HG03565 (cell line): ENCODE results near the gene PLD1.
A peak's percentile ranks its signal among the peaks of the same experiment; 100 is the strongest.
"Not testable (repeated sequence)": the region's sequence is repeated elsewhere in the genome, so short reads cannot be mapped to it uniquely, and the experiment has no call there.

Source experiments
- ATAC-seq: cut with Tn5 transposase; IDR thresholded peaks from one replicate; pipeline ENCODE4 v1.9.1; 2021; ENCODE audit warnings: mild to moderate bottlenecking, moderate library complexity; ENCODE audit not compliant: unreplicated experiment

PLD1 gene

GRCh38 chr3:171815973-171816595 is 5.8 kb upstream of the PLD1 start:
- ATAC-seq, result no peak

DNA sequence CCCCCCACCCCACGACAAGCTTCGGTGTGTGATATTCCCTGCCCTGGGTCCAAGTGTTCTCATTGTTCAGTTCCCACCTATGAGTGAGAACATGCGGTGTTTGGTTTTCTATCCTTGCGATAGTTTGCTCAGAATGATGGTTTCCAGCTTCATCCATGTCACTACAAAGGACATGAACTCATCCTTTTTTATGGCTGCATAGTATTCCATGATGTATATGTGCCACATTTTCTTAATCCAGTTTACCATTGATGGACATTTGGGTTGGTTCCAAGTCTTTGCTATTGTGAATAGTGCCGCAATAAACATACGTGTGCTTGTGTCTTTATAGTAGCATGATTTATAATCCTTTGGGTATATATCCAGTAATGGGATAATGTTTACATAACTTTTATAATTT is 4.4 kb upstream of the PLD1 start:
- not testable (repeated sequence) for ATAC-seq

DNA sequence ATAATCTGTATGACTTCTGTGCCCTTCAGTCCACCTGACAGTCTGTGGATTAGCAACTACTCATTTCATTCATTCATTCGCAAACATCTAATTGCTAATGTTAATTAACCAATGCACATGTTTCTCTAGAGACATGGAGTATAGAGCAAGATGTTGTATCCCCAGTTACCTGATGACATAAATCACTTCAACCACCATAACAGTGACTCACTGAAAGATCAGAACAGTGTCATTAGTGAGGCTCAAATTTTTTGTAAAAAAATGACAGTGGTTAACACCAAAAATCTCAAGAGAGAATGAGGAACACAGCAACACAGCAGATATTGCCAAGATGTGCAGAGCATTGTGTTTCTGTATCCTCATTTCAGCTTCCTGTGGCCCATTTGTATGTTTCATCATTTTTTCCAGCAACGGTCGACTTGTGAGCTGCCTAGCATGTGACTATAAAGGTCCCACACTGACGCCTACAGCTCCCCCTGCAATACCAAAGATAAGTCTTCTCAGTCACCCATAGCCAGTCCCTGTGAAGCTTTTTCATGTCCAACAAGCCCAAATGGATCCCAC is 3.7 kb upstream of the PLD1 start:
- peak; percentile 42 for ATAC-seq

GRCh38 chr3:171813278-171813896 is 3.1 kb upstream of the PLD1 start:
- ATAC-seq, result no peak

DNA sequence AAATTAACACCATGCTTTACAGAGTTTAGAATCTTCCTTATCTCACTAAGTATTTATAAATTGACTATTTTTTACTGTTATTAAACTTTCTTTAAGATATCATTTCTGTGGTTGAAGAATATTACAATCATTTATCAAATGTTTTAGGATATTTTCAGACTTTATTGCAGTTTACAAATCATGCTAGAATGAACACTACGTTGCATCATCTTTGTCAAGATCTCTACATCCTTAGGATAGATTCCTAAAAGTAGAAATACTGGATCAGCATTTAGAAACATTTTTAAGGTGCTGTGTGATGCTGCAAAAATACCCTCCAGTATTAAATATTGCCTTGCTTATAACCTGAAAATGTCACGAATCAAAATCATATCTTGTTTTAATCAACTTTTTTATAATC is 2.5 kb upstream of the PLD1 start:
- ATAC-seq, result no peak

- ATAC-seq, result no peak
Measured at GRCh38 chr3:171811913-171812335, 1.6 kb upstream of the PLD1 start.

DNA sequence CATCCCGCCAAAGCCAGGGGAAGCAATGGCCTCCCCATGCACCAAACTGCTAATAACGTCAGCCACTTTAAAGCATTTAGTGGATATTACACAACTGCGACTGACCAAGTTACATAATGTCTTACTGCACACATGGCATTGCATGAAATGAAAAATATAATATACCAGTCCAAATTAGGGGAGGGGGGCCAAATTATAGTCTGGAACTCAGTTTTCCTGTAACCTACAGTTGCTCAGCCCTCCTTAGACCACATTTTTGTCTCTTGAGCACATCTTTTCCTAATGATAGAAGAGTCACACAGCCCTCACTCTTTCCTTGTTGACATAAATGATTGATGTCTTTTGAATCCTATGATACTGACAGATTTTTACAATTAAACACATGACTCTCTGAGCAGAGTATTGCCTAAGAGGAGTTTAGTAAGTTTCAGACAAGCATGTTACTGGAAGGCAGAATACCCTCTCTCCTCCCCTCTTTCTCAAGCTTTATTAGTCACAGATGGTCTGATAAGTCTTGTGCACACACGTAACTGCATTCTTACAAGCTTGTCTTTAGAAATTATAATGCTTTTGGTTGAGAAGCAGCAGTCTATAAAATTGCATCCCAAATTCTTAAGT is 1.1 kb upstream of the PLD1 start:
- no peak for ATAC-seq

GRCh38 chr3:171810629-171811294 is 479 bp upstream of the PLD1 start:
- ATAC-seq, result no peak

- peak; percentile 21 for ATAC-seq
Measured at GRCh38 chr3:171809611-171809860, 747 bp downstream of the PLD1 start.

GRCh38 chr3:171807806-171808205 is 2.5 kb downstream of the PLD1 start:
- ATAC-seq, result no peak

DNA sequence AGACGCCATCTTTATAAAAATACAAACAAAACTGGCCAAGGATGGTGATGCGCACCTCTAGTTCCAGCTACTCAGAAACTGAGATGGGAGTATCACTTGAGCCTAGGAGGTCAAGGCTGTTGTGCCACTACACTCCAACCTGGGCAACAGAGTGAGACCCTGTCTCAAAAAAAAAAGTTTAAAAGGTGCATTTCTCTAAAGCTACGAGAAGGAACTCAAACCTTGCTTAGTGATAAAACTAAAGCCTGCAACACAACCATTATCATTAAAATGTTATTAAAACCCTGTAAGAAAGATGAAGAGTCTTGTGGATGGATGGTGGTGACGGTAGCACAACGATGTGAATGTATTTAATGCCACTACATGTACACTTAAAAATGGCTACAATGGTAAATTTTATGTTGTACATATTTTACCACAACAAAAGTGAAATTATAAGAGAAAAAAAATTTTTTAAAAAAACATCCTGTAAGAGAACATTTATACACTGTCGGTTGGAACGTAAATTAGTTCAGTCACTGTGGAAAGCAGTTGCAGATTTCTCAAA is 3.1 kb downstream of the PLD1 start:
- ATAC-seq, result no peak

DNA sequence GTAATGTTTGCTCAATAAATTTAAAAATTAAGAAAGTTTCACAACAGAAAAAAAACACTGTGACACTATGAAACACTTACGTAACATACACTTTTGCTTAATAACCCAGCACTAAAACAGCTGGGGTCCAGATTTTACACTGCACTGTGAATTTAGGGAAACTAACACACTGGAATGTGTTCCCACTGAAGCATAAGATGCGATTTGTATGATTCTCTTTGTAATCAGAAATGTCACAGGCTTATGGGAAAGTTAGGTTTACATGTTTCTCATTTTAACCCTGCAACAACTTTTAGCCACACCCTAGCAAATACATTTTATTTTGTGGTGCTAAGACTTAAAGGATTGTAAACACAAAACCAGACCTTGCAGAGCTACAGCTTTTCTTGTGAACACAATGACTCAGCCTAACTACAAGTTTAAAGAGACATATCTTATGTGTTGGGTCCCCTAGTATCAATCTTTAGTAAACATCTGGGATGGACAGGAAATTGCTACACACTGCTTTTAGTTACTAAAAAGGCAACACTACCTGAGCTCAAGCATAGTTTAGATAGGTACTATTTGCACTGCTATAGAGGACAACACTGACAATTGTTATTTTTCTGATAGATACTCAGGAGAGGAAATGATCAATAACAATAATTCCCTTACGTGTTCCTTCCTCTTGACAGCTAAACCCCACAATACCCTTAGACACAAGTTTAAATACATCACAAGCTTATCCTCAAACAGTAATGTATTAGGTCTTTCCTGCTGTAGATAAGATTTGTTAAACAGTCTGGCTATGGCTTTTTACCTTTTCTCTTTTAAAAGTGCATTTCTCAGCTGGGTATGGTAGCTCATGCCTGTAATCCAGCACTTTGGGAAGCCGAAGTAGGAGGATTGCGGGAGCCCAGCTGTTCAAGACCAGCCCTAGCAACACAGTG is 3.8 kb downstream of the PLD1 start:
- ATAC-seq, result no peak

DNA sequence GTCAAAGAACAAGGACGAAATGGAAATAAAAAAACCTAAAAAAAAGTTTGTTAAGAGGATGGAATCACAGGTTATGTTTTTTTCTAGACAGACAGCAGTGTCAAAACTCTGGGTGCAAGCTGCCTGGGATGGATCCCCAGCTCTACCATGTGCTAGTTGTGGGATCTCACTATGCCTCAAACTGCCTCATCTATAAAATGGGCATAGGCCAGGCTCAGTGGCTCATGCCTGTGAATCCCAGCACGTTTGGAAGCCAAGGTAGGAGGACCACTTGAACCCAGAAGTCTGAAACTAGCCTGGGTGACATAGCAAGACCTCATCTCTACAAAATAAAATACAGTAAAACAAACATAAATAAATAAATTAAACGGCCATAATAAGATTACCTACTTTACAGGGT is 4.6 kb downstream of the PLD1 start:
- no peak for ATAC-seq

DNA sequence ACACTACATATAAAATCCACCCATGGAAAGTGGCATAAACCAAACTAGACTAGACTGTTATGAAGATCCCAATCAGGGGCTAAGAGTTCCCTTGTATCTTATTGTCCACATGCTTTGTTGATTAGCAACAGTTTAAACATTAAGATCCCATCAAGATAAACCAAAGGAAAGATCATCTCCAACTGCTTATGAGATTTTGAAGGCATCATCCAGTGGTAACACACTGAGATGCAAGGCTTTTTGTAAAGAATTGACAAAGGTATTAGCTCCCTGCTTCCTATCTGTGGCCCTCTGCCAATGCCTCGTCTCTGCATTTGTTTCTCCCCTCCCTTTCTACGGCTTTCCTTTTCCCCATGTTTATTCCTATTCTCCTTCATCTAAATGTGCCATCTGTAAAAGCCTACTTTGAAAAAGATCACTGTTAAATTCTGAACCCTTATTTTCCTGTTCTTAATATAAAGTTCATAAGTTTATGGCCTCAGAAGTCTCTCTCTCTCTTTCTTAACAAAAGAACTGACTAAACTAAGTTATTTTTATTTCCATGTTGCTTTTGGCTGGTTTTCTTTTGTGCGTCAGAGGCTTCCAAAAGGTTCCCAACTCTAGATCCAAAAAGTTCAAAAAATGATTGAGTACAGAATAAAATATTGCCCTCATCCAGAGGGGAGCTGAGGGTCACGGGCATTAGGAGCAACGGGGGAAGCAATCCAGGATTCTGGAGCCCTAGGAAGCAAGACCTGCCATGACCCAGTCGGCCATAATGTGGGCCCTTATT is 5.5 kb downstream of the PLD1 start:
- no peak for ATAC-seq

DNA sequence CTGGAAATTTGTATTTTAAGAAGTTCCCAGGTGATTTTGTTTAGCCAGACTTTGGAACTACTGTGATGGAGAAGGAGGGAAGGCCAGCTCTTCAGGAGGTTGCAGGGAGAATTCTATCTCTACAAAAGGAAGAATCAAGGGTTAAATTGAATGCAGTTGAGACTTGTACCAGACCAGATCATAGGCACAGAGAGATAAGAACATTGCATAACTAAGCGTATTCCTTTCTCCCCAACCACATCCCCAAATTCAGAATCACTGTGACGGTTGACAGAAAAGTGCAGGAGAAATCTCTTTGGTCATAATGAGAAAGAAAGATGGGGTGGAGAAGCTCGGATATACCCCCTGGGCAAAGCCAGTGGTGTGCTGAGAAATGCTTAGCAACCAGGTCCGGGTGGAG is 7.2 kb downstream of the PLD1 start:
- ATAC-seq, result no peak

- no peak for ATAC-seq
Measured at GRCh38 chr3:171802590-171802956, 7.7 kb downstream of the PLD1 start.

DNA sequence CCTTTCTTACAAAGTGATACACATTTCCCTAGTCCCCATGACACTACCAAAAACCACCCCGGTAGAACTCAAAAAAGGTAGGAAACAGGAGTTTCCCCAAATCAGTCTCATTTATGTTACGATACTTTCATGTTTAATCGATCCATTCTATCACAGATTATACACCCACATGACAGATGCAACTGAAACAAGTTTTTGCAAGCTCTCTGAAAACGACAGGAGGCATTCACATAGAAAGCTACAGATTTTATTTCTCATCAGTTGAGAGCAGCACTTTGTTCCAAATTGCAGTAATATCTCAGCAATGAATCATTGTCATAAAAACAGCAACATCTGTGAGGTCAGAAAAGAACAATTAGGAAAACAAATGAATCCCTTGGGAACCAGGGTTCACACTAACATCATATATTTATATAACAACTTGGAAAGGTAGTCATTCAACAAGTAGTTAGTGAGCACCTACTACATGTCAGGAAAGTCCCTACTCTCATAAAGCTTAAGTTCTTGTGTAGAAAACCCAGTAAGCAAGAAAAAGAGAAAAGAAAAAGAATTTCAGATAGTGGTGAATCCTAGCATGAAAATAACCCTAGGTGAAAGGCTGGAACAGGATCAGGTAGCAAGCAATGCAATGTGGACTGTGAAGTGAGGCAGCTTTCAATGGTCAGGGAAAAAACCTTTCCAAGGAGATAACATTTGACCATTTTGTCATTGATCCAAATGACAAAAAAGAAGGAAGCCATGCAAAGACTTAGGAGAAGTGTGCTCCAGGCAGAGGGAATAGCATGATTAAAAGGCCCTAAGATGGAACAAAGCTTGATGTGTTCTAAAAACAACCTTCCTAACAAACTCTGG is 8.3 kb downstream of the PLD1 start:
- no peak for ATAC-seq

DNA sequence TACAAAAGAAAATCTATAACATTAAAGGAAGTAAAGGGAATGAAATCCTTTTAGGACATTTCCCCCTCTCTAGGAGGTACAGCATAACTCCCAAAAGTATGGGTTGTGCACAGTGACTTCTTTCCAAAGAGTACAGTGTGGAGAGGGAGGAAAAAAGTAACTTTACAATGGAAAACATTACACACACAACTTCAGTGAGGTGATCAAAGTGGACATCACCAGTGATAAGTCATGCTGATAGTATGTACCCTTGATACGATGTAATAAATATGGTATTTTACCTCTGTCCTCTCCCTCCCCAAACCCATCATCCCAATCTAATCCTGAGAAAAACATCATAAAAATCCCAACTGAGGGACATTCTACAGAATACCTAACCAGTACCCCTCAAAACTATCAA is 10.8 kb downstream of the PLD1 start:
- no peak for ATAC-seq

- ATAC-seq, result no peak
Measured at GRCh38 chr3:171797873-171798272, 12.4 kb downstream of the PLD1 start.
